ENCODE data around the gene SLC36A3. TPM values are rescaled to one million over a fixed set of nuclear protein-coding genes. Genes with fewer than 3 reads are reported as not detected.
A peak's percentile ranks its signal among the peaks of the same experiment; 100 is the strongest.

Gene SLC36A3
- total and polyA plus RNA-seq, 2 of the 4 experiments (the other 2 are of a cell fraction): not detected

DNA sequence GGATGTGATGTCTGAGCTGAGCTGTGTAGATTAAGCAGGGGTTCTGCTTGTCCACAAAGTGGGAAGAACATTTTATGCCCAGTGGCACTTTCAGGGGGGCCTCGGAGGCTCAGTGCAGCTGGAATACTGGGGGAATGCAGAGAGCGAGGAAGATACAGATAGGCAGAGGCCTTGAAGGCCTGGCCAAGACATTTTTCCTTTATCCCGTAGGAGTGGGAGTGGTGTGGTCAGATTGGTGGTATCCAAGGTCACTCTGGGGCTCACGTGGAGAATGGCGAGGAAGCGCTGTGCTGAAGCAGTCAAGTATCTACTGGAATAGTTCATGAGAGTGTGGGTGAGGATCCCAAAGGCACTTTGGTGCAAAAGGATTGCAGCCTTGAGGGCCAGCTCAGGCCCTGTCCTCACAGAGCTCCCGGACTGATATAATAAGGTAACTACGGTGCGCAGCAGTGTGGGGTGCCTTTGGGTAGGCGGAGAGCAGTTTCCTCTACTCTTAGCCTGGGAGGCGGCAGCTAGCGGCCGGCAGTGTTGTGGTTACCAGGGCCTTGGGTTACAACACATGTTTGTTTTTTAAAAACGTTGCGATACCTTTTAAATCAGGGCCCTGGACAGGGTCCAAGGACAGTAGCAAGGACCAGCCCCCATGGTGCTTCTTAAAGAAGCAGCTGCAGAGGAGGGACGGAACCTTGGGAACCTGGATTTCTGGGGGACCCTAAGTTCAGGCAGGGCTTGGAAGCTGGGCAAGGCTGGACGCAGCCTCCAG, 68.9 kb downstream of the SLC36A3 start:
- no peak overlapping the region for H2AK9ac ChIP-seq (replicated peaks; ENCODE audit: low read depth, low read length, poor library complexity)
- intact Hi-C loops (cut with micrococcal nuclease): loop anchor here (1.0 to 5.0 kb wide), 2 partner anchors 10 to 418 kb away; partner anchors contain the start of gene CCDC69
- peak overlapping the region; percentile 9 for H2AFZ ChIP-seq (replicated peaks; ENCODE audit: low read length, poor library complexity)
- ChIA-PET CTCF (interaction anchor here (1.2 kb wide), 1 partner anchor 9 kb away, joined by 3 read pairs; no protein-coding TSS in a partner anchor), POLR2A (ENCODE audit: unreplicated experiment) (no interaction called here)
- H2BK120ac ChIP-seq (ENCODE audit: low read depth, low read length): no peak overlapping the region
- H3K27me3 ChIP-seq (ENCODE audit: control insufficient read depth, insufficient read depth, low read length): peaks cover 37% of the 10 kb centered on the region
- no peak overlapping the region for H3K9ac ChIP-seq (ENCODE audit: low read depth, low read length)
- no peak overlapping the region for H2BK15ac ChIP-seq (ENCODE audit: low read depth, low read length)
- H3K4me3 ChIP-seq (ENCODE audit: insufficient read depth, low read depth, low read length): no peak overlapping the region
- no peak overlapping the region for H4K91ac ChIP-seq (ENCODE audit: insufficient read depth, low read depth, low read length)
- peak; percentile 73 for ATAC-seq (ENCODE audit: low read depth)
- dilution Hi-C loops (cut with HindIII; ENCODE audit: low sequenced_read_pairs, unreplicated experiment): no loop called here
- peak; percentile 41 for DNase-seq
- no peak overlapping the region for H3K56ac ChIP-seq (ENCODE audit: extremely low read depth, insufficient read depth, low read length)
- no peak for TF ChIP-seq FOS (IDR thresholded peaks at IDR 0.05; ENCODE audit: low read depth, low read length)
- TF ChIP-seq, protein P1, sequence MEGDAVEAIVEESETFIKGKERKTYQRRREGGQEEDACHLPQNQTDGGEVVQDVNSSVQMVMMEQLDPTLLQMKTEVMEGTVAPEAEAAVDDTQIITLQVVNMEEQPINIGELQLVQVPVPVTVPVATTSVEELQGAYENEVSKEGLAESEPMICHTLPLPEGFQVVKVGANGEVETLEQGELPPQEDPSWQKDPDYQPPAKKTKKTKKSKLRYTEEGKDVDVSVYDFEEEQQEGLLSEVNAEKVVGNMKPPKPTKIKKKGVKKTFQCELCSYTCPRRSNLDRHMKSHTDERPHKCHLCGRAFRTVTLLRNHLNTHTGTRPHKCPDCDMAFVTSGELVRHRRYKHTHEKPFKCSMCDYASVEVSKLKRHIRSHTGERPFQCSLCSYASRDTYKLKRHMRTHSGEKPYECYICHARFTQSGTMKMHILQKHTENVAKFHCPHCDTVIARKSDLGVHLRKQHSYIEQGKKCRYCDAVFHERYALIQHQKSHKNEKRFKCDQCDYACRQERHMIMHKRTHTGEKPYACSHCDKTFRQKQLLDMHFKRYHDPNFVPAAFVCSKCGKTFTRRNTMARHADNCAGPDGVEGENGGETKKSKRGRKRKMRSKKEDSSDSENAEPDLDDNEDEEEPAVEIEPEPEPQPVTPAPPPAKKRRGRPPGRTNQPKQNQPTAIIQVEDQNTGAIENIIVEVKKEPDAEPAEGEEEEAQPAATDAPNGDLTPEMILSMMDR (conservative IDR thresholded peaks at IDR 0.05; ENCODE audit: low read depth, low read length): no peak
- TF ChIP-seq, protein P2, sequence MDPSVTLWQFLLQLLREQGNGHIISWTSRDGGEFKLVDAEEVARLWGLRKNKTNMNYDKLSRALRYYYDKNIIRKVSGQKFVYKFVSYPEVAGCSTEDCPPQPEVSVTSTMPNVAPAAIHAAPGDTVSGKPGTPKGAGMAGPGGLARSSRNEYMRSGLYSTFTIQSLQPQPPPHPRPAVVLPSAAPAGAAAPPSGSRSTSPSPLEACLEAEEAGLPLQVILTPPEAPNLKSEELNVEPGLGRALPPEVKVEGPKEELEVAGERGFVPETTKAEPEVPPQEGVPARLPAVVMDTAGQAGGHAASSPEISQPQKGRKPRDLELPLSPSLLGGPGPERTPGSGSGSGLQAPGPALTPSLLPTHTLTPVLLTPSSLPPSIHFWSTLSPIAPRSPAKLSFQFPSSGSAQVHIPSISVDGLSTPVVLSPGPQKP (IDR thresholded peaks at IDR 0.05; ENCODE audit: borderline replicate concordance, low read depth, low read length): no peak
- TF ChIP-seq POLR2A (IDR thresholded peaks at IDR 0.05; ENCODE audit: low read depth, low read length): no peak
- H3K4me1 ChIP-seq (ENCODE audit: control insufficient read depth, insufficient read depth, low read length): peaks cover 2% of the 10 kb centered on the region; the same call in 1 of the 2 replicates
- H3K9me1 ChIP-seq (ENCODE audit: insufficient read depth, low read length): no peaks in the 10 kb centered on the region
- H3K14ac ChIP-seq (replicated peaks; ENCODE audit: low read depth, low read length): no peak overlapping the region
- no peak overlapping the region for H3K18ac ChIP-seq (ENCODE audit: low read depth, low read length)
- no peaks in the 10 kb centered on the region for H3K79me1 ChIP-seq (ENCODE audit: low read depth in 1 of 2, low read length in 2 of 2)
- H3K9me3 ChIP-seq (ENCODE audit: control insufficient read depth, insufficient read depth, low read length): no peaks in the 10 kb centered on the region
- H3K27ac ChIP-seq (ENCODE audit: insufficient read depth, low read length): no peak overlapping the region
- H2AK5ac ChIP-seq (ENCODE audit: low read depth, low read length): no peak overlapping the region
- 50% methylated on average over 5 of the region's 17 CpGs; no CpG with 5 or more reads in 1 of the 2 experiments for WGBS, 2 experiments (ENCODE audit: extremely low coverage in 2 of 2, insufficient read length in 1 of 2)
- H3K4ac ChIP-seq (ENCODE audit: low read depth, low read length): no peak overlapping the region
- H4K5ac ChIP-seq (ENCODE audit: low read depth, low read length): no peak overlapping the region
- no peak overlapping the region for H3K23ac ChIP-seq (ENCODE audit: low read depth, low read length)
- H2BK20ac ChIP-seq (ENCODE audit: low read depth, low read length): no peak overlapping the region
- BruUV-seq (replicated peaks): no TSS peak
- no peaks in the 10 kb centered on the region for H4K20me1 ChIP-seq (ENCODE audit: insufficient read depth, low read length)
- no peak overlapping the region for H4K8ac ChIP-seq (ENCODE audit: low read depth in 2 of 2, low read length in 2 of 2)
- in situ Hi-C loops (cut with MboI; ENCODE audit: low sequenced_read_pairs): loop anchor here (5.0 kb wide), 1 partner anchor 112 kb away; no protein-coding TSS in a partner anchor
- no peak overlapping the region for H2BK5ac ChIP-seq (ENCODE audit: low read depth, low read length, poor library complexity, severe bottlenecking)
- no peak overlapping the region; the same call in 1 of the 2 replicates for H3K4me2 ChIP-seq (ENCODE audit: low read depth, low read length)
- no peaks in the 10 kb centered on the region for H3K36me3 ChIP-seq (ENCODE audit: control insufficient read depth, insufficient read depth, low read length)

Data from IMR-90 (cell line).